NCI-H748 (cell line): Measurements from ENCODE around the gene MSI2.

Experiments
- DNase-seq: peaks from one replicate; lab custom pipeline; 2025; ENCODE audit not compliant: unreplicated experiment; lab: John Stamatoyannopoulos, UW

Gene MSI2

DNA sequence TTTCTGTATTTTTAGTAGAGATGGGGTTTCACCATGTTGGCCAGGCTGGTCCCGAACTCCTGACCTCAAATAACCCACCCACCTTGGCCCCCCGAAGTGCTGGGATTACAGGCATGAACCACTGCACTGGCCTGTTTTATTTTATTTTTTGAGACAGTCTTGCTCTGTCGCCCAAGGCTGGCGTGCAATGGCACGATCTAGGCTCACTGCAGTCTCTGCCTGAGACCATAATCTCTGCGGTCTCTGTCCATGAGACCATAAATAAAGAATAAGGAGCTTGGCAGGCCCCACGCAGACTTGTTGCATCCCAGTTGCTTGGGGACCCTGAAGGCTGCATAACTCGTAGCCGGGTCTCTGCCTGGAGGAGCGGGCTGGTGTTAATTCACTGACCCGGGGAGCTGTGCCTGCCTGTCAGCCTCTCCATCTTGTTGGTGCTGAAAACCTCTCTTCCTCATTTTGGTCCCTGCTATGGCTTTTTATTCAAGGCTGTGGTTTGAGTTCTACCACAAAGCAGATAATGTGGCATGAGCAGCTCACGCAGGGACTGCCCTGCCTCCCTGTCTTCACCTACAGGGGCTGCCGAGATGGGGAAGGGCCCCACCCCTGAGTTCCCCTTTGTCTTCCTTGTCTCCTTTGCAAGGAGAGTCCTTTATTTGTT lies 82.1 kb downstream of the MSI2 start:
- DNase-seq: no peak

DNA sequence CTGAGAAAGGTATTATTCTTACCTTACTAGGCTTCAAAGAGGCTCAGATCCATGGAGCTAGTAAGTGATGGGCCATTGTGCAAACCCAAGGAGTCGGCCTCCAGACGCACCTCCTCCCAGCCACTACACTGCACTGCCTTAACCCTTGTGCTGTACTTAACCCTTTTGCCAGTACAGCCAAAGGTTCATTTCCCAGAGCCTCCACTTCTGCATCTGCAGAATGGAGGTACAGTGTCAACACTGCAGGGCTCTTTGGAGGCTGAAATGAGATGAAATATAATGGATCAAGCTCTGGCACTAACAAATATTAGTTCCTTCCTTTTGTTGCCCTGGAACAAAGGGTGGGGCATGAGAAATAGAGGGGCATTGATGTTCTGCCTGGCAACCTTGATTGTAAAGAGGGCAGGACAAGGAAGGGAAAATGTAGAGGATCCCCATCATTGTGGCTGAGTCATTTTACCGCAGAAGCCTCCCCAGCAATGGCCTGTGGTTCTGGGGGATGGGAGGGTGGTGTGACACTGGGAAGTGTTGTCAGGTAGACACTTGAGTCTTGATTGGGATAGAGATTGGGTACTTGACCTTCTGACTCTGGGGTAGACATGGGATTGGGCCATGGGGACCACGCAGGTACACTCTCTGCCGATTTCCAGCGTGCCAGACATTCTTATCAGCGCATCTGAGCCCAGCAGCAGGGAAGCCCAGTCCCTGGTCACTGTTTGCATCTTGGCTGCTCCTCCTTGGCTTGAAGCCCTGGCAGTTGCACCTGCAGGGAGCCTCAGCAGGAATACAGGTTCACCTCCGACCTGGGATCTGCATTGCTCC lies 84.0 kb downstream of the MSI2 start:
- no peak for DNase-seq

DNA sequence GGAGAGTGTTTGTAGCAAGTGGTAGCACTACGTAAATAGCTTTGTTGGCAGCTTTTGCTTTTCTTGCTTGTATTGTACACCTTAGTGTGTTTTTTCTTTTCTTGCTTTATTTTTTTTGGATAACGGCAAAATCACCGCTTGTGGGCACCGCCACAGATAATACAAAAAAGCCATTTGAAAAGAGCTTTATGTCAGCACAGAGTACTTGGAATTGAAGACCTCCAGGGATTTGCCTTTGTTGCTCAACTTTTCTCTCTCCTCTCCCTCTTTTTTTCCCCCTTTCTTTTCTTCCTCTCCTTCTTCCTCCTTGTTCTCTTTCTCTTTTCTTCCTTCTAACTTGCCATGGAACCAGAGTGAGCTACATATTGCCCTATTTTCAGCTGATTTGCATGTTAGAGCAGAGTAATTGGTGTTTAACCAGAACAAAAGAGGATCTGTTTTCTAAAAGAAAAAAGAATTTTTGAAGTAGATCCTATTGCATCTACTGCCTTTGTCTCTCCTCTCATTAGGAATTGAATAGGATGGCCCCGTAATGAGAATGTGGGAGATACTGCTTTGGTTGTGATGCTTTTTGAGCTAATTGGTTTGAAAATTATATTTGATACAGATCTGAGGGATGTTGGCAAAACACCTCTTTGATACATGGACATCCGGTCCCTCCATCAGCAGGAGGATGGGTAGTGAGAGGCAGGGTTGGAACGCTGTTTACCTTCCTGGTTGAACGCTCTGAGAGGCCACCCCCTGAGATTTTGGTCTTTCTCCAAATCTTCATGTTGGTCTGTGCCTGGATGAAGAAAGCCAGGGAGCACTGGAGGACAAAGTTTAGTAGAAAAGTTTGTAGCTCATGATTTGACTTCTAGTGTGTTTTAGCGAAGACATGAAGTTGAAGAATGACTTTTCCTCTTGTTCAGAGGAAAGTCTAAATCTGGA lies 85.6 kb downstream of the MSI2 start:
- no peak for DNase-seq

DNA sequence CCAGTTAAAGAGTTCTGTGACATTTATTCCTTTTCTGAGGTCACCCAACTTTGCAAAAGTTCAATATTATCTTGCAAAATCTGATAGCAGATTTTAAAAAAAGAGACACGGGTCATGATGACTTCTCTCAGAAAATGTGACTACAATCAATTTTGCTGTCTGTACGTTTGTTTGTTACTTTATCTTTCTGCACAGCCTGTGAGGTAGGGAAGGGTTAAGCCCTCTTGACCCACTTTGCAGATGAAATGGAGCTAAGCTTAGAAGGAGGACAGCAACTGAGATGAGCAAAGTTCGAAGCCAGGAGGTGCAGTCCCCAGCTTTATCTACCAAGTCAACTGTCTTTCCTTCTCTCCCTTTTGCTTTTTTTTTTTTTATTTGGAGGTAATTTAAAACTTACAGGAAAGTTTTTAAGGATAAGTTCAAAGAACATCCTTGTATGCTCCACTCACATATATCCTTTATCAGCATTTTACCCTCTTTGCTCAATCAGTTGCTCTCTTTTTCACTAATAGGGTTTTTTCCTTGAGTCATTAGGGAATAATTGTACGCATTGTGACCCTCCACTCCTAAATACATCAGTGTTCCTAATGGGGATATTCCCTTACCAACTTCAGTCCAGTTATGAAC lies 86.8 kb downstream of the MSI2 start:
- no peak for DNase-seq

DNA sequence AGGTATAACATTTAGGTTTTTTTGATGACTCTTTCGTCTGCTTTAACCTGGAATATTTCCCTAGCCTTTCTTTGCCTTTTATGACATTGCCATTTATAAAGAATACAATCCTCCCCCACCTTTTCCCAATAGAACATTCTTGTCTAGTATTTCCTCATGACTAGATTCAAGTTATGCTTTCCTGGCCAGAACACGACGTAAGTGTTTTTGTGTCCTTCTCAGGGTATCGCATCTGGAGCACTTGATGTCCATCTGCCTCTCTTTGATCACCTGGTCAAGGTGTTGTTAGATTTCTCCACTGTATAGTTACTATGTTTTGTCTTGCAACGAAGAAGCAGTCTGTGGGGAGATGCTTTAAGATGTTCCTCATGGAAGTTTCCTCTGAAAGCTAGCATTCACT lies 87.4 kb downstream of the MSI2 start:
- DNase-seq: no peak

DNA sequence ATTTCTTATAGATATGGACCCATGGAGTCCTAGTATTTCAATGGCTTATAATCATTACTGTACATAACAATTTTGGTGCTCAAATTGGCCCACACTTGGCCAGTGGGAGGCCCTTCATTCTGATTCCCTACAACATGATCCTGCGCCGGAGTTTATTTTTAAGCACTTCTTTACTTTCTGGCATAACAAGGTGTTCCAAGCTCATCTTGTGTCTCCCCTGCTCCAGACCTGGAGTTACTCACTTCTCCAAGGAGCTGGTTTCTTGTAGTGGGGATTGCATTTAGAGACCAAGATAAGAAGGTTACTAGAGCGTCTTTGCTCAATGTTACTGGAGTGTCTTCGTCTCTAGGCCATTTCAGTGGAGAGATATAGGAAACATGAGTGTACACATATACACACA lies 87.9 kb downstream of the MSI2 start:
- no peak for DNase-seq

DNA sequence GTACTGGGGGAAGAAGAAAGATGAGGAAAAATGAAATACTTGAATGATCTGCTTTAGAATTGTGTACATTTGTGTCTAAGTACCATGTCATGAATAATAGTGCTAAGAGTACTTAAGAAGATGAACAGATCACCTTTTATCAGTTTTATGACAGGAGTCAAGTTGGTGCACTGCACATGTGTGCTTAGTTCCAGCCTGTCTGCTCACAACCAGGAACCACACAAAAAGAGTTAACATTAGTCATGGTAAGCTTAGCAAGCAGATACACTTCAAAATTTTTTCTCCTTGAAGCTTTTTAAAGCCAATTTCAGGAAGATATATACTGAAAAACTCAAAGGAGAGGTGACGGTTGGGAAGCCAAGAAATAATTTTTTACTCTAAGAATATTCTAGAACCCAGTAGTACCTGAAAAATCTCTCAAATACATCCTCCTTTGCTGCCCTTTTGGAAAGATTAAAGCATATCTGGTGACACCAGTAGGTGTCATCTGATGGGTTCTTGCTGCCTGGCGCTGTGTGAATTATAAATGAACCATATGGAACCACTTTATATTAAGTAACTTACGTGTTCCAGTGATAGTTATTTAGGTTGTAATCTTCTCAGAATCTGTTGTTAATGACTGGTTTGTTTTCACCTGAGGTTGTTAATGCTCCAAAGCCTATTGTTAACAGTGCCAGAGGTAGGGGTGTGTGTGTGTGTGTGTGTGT lies 93.4 kb downstream of the MSI2 start:
- no peak for DNase-seq

DNA sequence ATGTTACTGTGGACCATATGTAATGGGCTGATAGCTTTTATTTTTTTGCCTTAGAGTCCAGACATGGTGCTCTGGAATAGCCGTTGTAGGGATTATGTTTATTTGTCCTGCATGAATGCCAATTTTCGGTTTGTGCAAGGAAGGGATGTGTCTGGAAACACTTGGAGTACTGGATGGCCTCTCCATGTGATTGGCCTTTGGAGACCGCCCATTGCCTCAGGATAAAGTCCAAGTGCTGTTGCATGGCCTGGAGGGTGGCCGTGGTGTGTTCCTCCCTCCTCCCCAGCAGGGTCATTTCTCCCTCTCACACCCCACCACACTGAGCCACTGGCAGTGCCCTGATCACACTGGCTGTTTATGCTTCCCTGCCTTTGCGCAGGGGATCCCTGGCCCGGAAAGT lies 93.9 kb downstream of the MSI2 start:
- no peak for DNase-seq

DNA sequence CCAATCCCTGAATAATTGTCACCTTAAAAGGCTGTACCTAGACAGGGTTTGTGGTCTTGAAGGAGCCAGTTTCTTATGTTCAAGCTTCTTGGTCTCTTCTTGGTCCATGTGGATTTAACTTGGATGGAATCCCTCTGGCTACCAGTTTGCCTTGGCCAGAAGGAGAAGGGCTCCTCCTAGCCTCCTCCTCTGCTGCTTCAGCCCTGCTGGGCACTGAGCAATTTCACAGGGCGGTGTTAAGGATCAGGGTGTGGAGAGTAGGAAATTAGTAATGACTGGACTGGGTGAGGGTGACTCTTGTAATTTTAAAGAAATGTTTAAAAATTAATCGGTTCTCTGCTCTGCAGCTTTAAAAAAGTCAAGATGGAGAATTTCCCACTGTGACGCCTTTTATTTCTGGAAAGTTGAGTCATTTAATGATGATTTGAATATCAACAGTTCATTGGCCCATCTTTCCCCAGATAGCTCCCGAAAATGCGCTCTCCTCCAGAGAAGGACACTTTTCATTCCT lies 96.4 kb downstream of the MSI2 start:
- no peak for DNase-seq

DNA sequence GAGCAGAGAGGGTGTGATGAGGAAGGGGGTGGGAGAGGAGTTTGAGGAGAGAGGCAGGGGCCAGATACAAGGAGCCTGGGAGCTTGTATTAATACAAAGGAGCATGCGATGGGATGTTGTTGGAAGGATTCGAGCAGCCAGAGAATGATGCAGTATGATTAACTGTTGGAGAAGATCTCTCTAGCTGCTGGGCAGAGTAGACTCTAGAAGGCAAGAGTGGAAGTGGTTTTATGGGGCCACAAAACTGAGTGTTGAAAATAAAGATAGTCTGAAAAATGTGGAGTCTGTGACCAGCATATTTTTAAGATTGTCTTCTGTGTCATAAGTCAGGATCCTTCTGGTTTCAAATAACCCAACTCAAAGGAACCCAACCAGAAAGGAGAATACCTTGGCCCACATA lies 98.3 kb downstream of the MSI2 start:
- no peak for DNase-seq

DNA sequence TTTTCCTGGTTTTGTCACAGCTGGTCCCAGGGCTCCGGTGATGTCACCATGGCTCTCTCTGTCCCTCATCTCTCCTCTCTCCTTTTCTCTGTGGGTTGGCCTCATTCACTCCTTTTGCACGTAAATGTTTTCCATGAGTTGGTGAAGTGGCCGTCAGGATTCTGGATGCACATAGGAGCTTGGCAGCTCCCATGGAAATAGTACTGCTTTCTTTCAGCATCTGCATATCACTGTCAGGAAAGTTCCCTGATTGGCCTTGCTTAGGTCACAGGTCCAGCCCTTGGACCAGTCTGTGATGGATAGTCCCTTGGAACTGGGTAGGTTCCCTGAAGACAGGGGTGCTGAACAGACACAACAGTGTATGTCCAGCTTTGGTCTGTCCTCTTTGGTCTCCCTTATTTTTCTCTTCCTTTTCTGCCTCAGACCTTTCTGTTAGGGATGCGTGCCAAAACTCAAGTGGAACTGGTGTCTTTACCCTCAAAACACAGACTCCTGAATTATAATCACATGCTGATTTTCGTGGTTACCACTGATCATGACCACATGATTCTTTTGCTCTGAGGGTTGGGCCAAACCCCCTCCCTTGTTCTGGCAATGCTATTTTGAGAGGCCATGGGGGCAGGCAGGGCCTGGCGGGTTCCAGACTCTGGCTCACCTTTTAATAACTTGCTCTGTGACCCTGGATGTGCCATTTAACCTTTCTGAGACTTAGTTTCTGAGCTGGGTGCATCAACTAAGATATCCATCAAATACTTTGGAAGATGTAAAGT lies 99.0 kb downstream of the MSI2 start:
- DNase-seq: no peak

DNA sequence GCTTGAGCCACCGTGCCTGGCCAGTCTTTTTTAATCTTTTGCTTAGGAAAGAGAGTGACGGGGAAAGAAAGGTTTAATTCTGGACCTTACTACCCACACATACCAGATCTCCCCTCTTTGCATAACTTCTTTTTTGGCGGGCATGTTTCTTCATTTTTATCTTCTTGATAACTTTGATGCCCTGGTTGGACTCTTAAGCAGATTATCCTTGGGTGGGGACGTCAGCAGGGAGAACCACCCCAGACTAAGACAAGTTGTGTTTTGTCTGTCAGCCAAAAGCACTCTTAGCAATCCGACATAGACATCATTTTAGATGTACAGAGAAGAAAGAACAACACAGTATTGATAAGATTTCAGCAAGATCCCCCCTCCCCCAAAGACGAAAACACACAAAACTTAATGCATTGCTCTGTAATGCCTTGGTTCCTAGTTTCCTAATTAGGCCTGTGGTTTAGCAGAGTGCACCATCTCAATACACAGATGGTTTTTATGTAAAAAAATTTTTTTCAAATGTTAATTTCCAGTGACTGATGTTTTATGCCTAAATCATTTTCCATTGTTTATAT lies 99.9 kb downstream of the MSI2 start:
- DNase-seq: no peak

DNA sequence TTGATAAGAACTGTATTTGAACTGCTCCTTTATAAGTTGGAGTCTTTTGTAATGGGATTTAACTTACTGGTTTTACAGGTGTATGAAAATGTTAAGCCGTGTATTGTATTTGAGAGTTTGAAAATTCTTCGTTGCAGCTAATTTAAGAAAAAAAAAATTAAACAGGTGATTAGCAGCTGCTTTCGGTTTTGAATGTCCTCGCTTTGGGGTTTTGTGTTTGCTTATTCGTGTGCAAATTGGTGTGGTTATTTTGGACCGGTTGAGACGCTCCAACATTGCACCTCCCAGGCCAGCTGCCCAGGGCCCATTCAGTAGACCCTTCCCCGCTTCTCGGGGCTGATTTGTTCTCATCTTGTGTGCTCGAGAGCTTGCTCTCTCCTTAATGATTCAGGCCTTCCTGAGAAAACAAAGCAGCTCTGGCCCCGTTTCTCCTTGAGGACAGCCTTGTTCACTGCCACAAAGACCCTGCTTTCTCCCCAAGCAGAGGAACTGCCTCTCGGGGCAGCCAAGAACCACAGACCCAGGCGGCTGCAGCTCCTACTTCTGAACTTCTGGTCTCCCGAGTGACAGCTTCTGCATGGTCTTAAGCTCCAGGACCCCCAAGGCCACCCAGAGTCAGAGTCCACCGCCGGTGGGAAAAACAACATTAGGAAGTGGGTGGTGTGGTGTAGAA lies 100.5 kb downstream of the MSI2 start:
- no peak for DNase-seq

DNA sequence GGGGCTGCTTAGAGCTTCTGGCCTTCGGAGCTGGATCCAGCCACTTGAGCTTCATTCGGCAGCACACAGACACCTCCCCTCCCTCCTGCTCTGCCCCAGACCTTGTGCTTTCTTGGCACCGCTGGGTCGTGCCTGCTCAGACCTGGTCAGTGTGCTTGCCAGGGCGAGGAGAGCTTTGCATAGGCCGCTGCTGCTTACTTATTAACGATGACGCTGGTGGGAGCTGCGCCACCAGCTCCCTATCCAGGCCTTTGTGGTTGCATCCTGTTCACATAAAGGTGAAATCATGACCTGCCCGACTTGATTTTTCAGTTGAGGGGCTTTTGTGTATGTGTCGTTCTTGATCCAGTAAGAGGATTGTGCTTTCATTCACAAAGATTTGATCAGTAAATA lies 101.1 kb downstream of the MSI2 start:
- no peak for DNase-seq

DNA sequence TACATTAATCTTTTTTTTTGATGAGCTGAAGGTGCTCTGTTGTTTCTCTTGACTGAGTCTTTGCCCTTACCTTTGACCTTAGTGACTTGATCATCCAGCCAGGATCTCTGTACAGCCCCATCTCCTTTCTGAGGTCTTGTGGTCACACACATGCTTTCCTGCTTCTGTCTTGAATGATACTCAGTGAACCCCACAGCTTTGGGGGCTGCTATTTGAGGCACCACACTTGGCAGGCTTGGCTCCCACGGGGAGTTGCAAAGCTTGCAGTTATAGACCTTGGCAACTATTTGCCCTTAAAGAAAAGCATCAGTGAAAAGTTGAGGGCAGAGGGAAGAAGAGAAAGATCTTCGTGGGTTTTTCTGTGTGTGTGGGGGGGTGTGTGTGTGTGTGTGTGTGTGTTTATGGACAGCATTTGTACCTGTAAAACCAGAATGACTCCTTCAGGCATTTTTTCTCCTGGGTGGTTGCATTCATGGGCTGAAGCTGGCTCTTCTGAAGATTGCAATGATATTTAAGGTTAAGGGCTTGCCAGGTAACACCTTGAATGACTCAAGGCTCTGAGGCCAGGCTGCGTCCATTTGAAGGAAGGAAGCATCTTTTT lies 101.6 kb downstream of the MSI2 start:
- DNase-seq: no peak

DNA sequence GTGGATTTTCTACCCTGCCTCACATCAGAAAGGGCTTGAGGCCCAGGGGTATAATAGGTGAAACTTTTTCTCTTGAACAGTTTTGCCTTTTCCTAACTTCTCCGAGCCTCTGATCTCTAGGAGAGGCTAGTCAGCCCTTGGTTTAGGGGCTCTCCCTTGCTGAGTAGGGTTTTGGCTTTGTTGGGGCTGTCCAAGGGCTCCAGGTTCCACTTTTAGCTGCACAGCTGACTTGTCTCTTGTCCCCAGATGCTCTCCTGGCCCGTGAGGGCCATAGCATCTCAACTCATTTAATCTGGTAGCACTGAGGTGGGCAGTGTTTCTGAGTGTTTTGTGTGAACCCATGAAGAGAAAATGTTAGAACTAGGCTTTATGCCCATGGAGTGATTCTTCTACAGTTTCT lies 103.9 kb downstream of the MSI2 start:
- DNase-seq: no peak

DNA sequence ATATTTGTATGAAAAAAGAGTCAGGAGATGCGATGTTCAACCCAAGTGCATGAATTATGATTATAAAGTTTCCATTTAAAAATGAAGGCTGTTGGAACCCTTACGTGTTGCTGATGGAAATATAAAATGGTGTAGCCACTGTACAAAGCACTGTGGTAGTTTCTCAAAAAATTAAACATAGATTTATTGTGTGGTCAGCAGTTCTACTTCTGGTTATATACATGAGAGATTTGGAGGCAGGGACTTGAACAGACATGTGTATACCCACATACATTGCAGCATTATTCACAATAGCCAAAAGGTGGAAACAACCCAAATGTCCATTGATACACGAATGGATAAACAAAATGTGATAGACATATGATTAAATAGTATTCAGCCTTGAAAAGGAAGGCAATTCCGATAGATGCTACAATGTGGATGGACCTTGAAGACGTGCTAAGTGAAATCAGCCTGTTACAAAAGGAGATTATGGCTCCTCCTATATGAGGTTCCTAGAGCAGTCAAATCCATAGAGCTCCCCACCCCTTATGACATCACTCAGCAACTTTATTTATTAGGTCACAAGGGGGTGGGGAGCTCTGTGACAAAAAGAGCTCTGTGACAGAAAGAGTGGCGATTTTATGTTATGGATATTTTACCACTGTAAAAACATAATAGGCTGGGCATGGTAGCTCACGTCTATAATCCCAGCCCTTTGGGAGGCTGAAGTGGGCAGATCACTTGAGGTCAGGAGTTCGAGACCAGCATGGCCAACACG lies 106.7 kb downstream of the MSI2 start:
- DNase-seq: no peak

DNA sequence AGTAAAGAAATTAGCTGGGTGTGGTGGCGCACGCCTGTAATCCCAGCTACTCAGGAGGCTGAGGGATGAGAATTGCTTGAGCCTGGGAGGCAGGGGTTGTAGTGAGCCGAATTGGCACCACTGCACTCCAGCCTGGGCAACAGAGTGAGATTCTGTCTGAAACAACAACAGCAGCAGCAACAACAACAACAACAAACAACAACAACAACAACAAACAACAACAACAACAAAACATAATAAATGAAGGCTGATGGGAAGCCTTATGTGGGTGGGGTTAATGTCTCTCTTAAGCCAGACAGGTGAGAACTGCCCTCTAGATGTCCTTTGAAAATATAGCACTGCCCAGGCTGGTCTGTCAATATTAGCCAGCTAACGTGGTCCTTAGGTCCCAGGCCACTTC lies 107.3 kb downstream of the MSI2 start:
- DNase-seq: no peak
